NAMALWA (cell line): Measurements from ENCODE around the gene RNASE11.
"Not testable (repeated sequence)": the region's sequence is repeated elsewhere in the genome, so short reads cannot be mapped to it uniquely, and the experiment has no call there.

Experiments
- DNase-seq: peaks from one replicate; pipeline ENCODE4 v3.0.0-alpha.2; 2015; ENCODE audit warnings: low spot score

Gene RNASE11

GRCh38 chr14:20580242-20580641 is 7.6 kb downstream of the RNASE11 start:
- no peak for DNase-seq

- no peak for DNase-seq
Measured at GRCh38 chr14:20578784-20579502, 8.9 kb downstream of the RNASE11 start.

- DNase-seq = no peak
Measured at GRCh38 chr14:20578325-20578724, 9.5 kb downstream of the RNASE11 start.

GRCh38 chr14:20572382-20572990 is 15.3 kb downstream of the RNASE11 start:
- not testable (repeated sequence) for DNase-seq

GRCh38 chr14:20570720-20571119 is 17.1 kb downstream of the RNASE11 start:
- not testable (repeated sequence) for DNase-seq

- not testable (repeated sequence) for DNase-seq
Measured at GRCh38 chr14:20569865-20570264, 17.9 kb downstream of the RNASE11 start.

GRCh38 chr14:20569066-20569465 is 18.7 kb downstream of the RNASE11 start:
- no peak for DNase-seq

GRCh38 chr14:20568393-20568792 is 19.4 kb downstream of the RNASE11 start:
- no peak for DNase-seq

- DNase-seq = not testable (repeated sequence)
Measured at GRCh38 chr14:20567199-20567598, 20.6 kb downstream of the RNASE11 start.

- no peak for DNase-seq
Measured at GRCh38 chr14:20564501-20564997, 23.3 kb downstream of the RNASE11 start.

GRCh38 chr14:20563971-20564370 is 23.8 kb downstream of the RNASE11 start:
- no peak for DNase-seq

- peak; percentile 30 for DNase-seq
Measured at GRCh38 chr14:20560961-20561360, 26.8 kb downstream of the RNASE11 start, which contains the start of gene RNASE9. TSS of gene RNASE9 (minus strand) at chr14:20561047.

- DNase-seq = no peak
Measured at GRCh38 chr14:20559461-20559904, 28.3 kb downstream of the RNASE11 start.

- no peak for DNase-seq
Measured at GRCh38 chr14:20557212-20557542, 30.6 kb downstream of the RNASE11 start.

GRCh38 chr14:20556500-20557211 is 31.1 kb downstream of the RNASE11 start:
- no peak for DNase-seq

GRCh38 chr14:20555845-20556244 is 32.0 kb downstream of the RNASE11 start:
- DNase-seq = no peak

- no peak for DNase-seq
Measured at GRCh38 chr14:20553024-20553423, 34.8 kb downstream of the RNASE11 start.

GRCh38 chr14:20551606-20552005 is 36.2 kb downstream of the RNASE11 start:
- no peak for DNase-seq

GRCh38 chr14:20550926-20551325 is 36.9 kb downstream of the RNASE11 start:
- no peak for DNase-seq

- DNase-seq = no peak
Measured at GRCh38 chr14:20548414-20549158, 39.2 kb downstream of the RNASE11 start.

- DNase-seq = no peak
Measured at GRCh38 chr14:20546877-20547276, 40.9 kb downstream of the RNASE11 start.

GRCh38 chr14:20539906-20540305 is 47.9 kb downstream of the RNASE11 start:
- DNase-seq = no peak
